Vagina (tissue), 2 donors: ENCODE measurements around the gene EYS. TPM values are rescaled to one million over a fixed set of nuclear protein-coding genes. Genes with fewer than 3 reads are reported as not detected.

ENCODE experiments used
- DNase-seq, 2 donors: peaks; one replicate each; pipeline ENCODE4 v3.0.0-alpha.2; 2017; ENCODE audit errors: extremely low spot score in 2 of 2
- H3K27ac ChIP-seq: fragments of 200-600 bp; sonication (generic); one replicate; pipeline ENCODE4 v1.5.1; 2019
- H3K27me3 ChIP-seq: fragments of 200-600 bp; sonication (generic); one replicate; pipeline ENCODE4 v1.5.1; 2019
- H3K36me3 ChIP-seq, 2 donors: fragments of 200-600 bp; sonication (generic); one replicate each; pipeline ENCODE4 v1.5.1; 2017 to 2019
- H3K4me1 ChIP-seq: fragments of 200-600 bp; sonication (generic); one replicate; pipeline ENCODE4 v1.5.1; 2019
- H3K4me3 ChIP-seq, 2 donors: fragments of 200-600 bp; sonication (generic); 1 replicate in 1 of 2; 2 replicates in 1 of 2; pipeline ENCODE4 v1.5.1; 2016 to 2019
- H3K9me3 ChIP-seq: fragments of 200-600 bp; sonication (generic); one replicate; pipeline ENCODE4 v1.5.1; 2019
- CTCF ChIP-seq, 3 experiments: fragments of 450-650 bp in 2 of 3; fragments of 200-600 bp in 1 of 3; sonication (generic) in 1 of 3; IDR thresholded peaks; one replicate each; pipeline ENCODE4 v1.5.1; 2017 to 2019; ENCODE audit warnings: antibody characterized with exemption in 3 of 3, mild to moderate bottlenecking in 2 of 3, moderate library complexity in 2 of 3
- POLR2A ChIP-seq, 2 donors: fragments of 450-650 bp; IDR thresholded peaks; one replicate each; pipeline ENCODE4 v1.6.1; 2017; ENCODE audit warnings: antibody characterized with exemption in 2 of 2, mild to moderate bottlenecking in 2 of 2, moderate library complexity in 2 of 2
- POLR2AphosphoS5 ChIP-seq, 2 donors: sonication (generic); formaldehyde crosslinking; IDR thresholded peaks; one replicate each; pipeline ENCODE4 v1.9.0; 2017; ENCODE audit warnings: antibody characterized with exemption in 2 of 2, mild to moderate bottlenecking in 2 of 2, low read depth in 1 of 2; ENCODE audit not compliant: insufficient read depth in 1 of 2
- intact Hi-C: fragments of 100-400 bp; cut with DNase I; formaldehyde crosslinking; loops from one replicate; pipeline ENCODE4 v1.15.1; 2023
- total RNA-seq: library from RNA; depleted of rRNA; stranded (reverse); fragments of >200 nt; gene quantifications from one replicate; pipeline ENCODE4 v1.2.3, GENCODE V29; 2016

Gene EYS
- total RNA-seq, 1 donor from 2014 or later = not detected

- DNase-seq = no peak
- H3K4me1 ChIP-seq = no peaks in the 10 kb centered on the region
- no peaks in the 10 kb centered on the region for H3K36me3 ChIP-seq
- TF ChIP-seq POLR2AphosphoS5 (IDR thresholded peaks at IDR 0.05; ENCODE audit: insufficient read depth in 1 of 2, low read depth in 1 of 2) (no peak), CTCF (IDR thresholded peaks at IDR 0.05) (no peak), POLR2A (IDR thresholded peaks at IDR 0.05) (no peak)
- H3K9me3 ChIP-seq = no peaks in the 10 kb centered on the region
- H3K27ac ChIP-seq = no peak overlapping the region
- H3K27me3 ChIP-seq = no peaks in the 10 kb centered on the region
- H3K4me3 ChIP-seq = no peak overlapping the region
- intact Hi-C loops = no loop called here
These were observed 1890.0 kb downstream of the EYS start for GRCh38 chr6:63816982-63817436.

GRCh38 chr6:63816401-63816981 lies 1890.5 kb downstream of the EYS start:
- no peak overlapping the region for H3K27ac ChIP-seq
- no peak for DNase-seq
- no peaks in the 10 kb centered on the region for H3K4me1 ChIP-seq
- no peak overlapping the region for H3K4me3 ChIP-seq
- TF ChIP-seq CTCF (IDR thresholded peaks at IDR 0.05) (no peak), POLR2A (IDR thresholded peaks at IDR 0.05) (no peak), POLR2AphosphoS5 (IDR thresholded peaks at IDR 0.05; ENCODE audit: insufficient read depth in 1 of 2, low read depth in 1 of 2) (no peak)
- intact Hi-C loops = no loop called here
- H3K36me3 ChIP-seq = no peaks in the 10 kb centered on the region
- H3K27me3 ChIP-seq = no peaks in the 10 kb centered on the region
- no peaks in the 10 kb centered on the region for H3K9me3 ChIP-seq

- Histone ChIP-seq H3K4me1 (no peaks in the 10 kb centered on the region), H3K27me3 (no peaks in the 10 kb centered on the region), H3K36me3 (no peaks in the 10 kb centered on the region), H3K9me3 (no peaks in the 10 kb centered on the region), H3K4me3 (no peak overlapping the region), H3K27ac (no peak overlapping the region)
- no peak for DNase-seq
- intact Hi-C loops = no loop called here
- no peak for TF ChIP-seq POLR2A (IDR thresholded peaks at IDR 0.05)
- TF ChIP-seq POLR2AphosphoS5 (IDR thresholded peaks at IDR 0.05; ENCODE audit: insufficient read depth in 1 of 2, low read depth in 1 of 2) = no peak
- TF ChIP-seq CTCF (IDR thresholded peaks at IDR 0.05) = no peak
These were observed 1892.6 kb downstream of the EYS start for GRCh38 chr6:63814459-63814858.

- Histone ChIP-seq H3K27me3 (no peaks in the 10 kb centered on the region), H3K27ac (no peak overlapping the region), H3K9me3 (no peaks in the 10 kb centered on the region), H3K36me3 (no peaks in the 10 kb centered on the region), H3K4me3 (no peak overlapping the region), H3K4me1 (no peaks in the 10 kb centered on the region)
- TF ChIP-seq POLR2A (IDR thresholded peaks at IDR 0.05) = no peak
- no peak for TF ChIP-seq POLR2AphosphoS5 (IDR thresholded peaks at IDR 0.05; ENCODE audit: insufficient read depth in 1 of 2, low read depth in 1 of 2)
- TF ChIP-seq CTCF (IDR thresholded peaks at IDR 0.05) = no peak
- DNase-seq = no peak
- intact Hi-C loops = no loop called here
These were observed 1893.4 kb downstream of the EYS start for GRCh38 chr6:63813566-63814120.

- TF ChIP-seq POLR2AphosphoS5 (IDR thresholded peaks at IDR 0.05; ENCODE audit: insufficient read depth in 1 of 2, low read depth in 1 of 2) (no peak), CTCF (IDR thresholded peaks at IDR 0.05) (no peak), POLR2A (IDR thresholded peaks at IDR 0.05) (no peak)
- intact Hi-C loops = no loop called here
- Histone ChIP-seq H3K4me1 (peaks cover 32% of the 10 kb centered on the region), H3K27ac (no peak overlapping the region), H3K36me3 (no peaks in the 10 kb centered on the region), H3K27me3 (no peaks in the 10 kb centered on the region), H3K9me3 (no peaks in the 10 kb centered on the region), H3K4me3 (no peak overlapping the region)
- DNase-seq = no peak
These were observed 1898.5 kb downstream of the EYS start for GRCh38 chr6:63808576-63808975.
